ENCODE measurements around the gene TUBA4B.

The TUBA4B gene

GRCh38 chr2:219206328-219207133, 46.5 kb upstream of the TUBA4B start, which contains the start of gene ZFAND2B:
ZFAND2B (plus strand) TSS chr2:219206782; CDS start chr2:219206988, 206 bp downstream.
- ChIA-PET POLR2A (interaction anchor here (0.7 to 2.4 kb wide), 16 partner anchors 8 to 88 kb away, joined by 3 to 25 read pairs (median 4); partner anchors contain the start of genes ABCB6, CNPPD1, DNAJB2 and GLB1L), CTCF (interaction anchor here (1.0 kb wide), 1 partner anchor 88 kb away, joined by 3 read pairs; no protein-coding TSS in a partner anchor)
- TF ChIP-seq FOXA1 (IDR thresholded peaks at IDR 0.05) (no peak), HDGF (IDR thresholded peaks at IDR 0.05; ENCODE audit: borderline replicate concordance) (0 out of 2 replicates have a peak, but pooled peaks have one; percentile 46), NFRKB (IDR thresholded peaks at IDR 0.05) (no peak), PKNOX1 (IDR thresholded peaks at IDR 0.05) (peak; percentile 32; the same call in 1 of the 2 replicates), BHLHE40 (IDR thresholded peaks at IDR 0.05; ENCODE audit: borderline replicate concordance) (no peak), L3MBTL2 (conservative IDR thresholded peaks at IDR 0.05) (peak; percentile 65), FOXK2 (IDR thresholded peaks at IDR 0.05) (no peak), TARDBP (IDR thresholded peaks at IDR 0.05) (no peak), ELF4 (IDR thresholded peaks at IDR 0.05) (0 out of 2 replicates have a peak, but pooled peaks have one; percentile 16), ZNF384 (IDR thresholded peaks at IDR 0.05) (no peak), LEF1 (IDR thresholded peaks at IDR 0.05; ENCODE audit: borderline replicate concordance) (no peak), SUZ12 (IDR thresholded peaks at IDR 0.05) (no peak), CTBP1 (IDR thresholded peaks at IDR 0.05; ENCODE audit: borderline replicate concordance) (no peak), SP1 (IDR thresholded peaks at IDR 0.05) (no peak), ARNT (IDR thresholded peaks at IDR 0.05) (no peak), FOXM1 (IDR thresholded peaks at IDR 0.05; ENCODE audit: borderline replicate concordance) (no peak)
- DNase-seq (ENCODE audit: extremely low spot score), result peak; percentile 98

GRCh38 chr2:219207134-219207883, 45.7 kb upstream of the TUBA4B start:
- no peak for DNase-seq (ENCODE audit: extremely low spot score)
- POLR2A ChIA-PET, result interaction anchor here (0.7 to 2.4 kb wide), 9 partner anchors 9 to 86 kb away, joined by 3 to 25 read pairs (median 5); partner anchors contain the start of genes ABCB6, CNPPD1 and DNAJB2
- CTCF ChIA-PET, result interaction anchor here (1.1 kb wide), 1 partner anchor 31 kb away, joined by 3 read pairs; the partner anchor contains the start of gene CNPPD1
- no peak for TF ChIP-seq FOXA1 (IDR thresholded peaks at IDR 0.05)
- no peak for TF ChIP-seq FOXM1 (IDR thresholded peaks at IDR 0.05; ENCODE audit: borderline replicate concordance)
- TF ChIP-seq HDGF (IDR thresholded peaks at IDR 0.05; ENCODE audit: borderline replicate concordance), result no peak
- TF ChIP-seq TARDBP (IDR thresholded peaks at IDR 0.05), result no peak
- TF ChIP-seq LEF1 (IDR thresholded peaks at IDR 0.05; ENCODE audit: borderline replicate concordance), result no peak
- TF ChIP-seq CTBP1 (IDR thresholded peaks at IDR 0.05; ENCODE audit: borderline replicate concordance), result no peak
- no peak for TF ChIP-seq ZNF384 (IDR thresholded peaks at IDR 0.05)
- no peak for TF ChIP-seq BHLHE40 (IDR thresholded peaks at IDR 0.05; ENCODE audit: borderline replicate concordance)
- TF ChIP-seq SUZ12 (IDR thresholded peaks at IDR 0.05), result no peak
- no peak for TF ChIP-seq PKNOX1 (IDR thresholded peaks at IDR 0.05)
- no peak for TF ChIP-seq NFRKB (IDR thresholded peaks at IDR 0.05)
- no peak for TF ChIP-seq ARNT (IDR thresholded peaks at IDR 0.05)
- TF ChIP-seq ELF4 (IDR thresholded peaks at IDR 0.05), result no peak
- no peak for TF ChIP-seq FOXK2 (IDR thresholded peaks at IDR 0.05)
- TF ChIP-seq L3MBTL2 (conservative IDR thresholded peaks at IDR 0.05), result no peak
- no peak for TF ChIP-seq SP1 (IDR thresholded peaks at IDR 0.05)

GRCh38 chr2:219207884-219208740, 44.9 kb upstream of the TUBA4B start:
- TF ChIP-seq SUZ12 (IDR thresholded peaks at IDR 0.05) (no peak), ELF4 (IDR thresholded peaks at IDR 0.05) (no peak), TARDBP (IDR thresholded peaks at IDR 0.05) (no peak), NFRKB (IDR thresholded peaks at IDR 0.05) (no peak), LEF1 (IDR thresholded peaks at IDR 0.05; ENCODE audit: borderline replicate concordance) (no peak), FOXA1 (IDR thresholded peaks at IDR 0.05) (no peak), BHLHE40 (IDR thresholded peaks at IDR 0.05; ENCODE audit: borderline replicate concordance) (no peak), ARNT (IDR thresholded peaks at IDR 0.05) (no peak), FOXK2 (IDR thresholded peaks at IDR 0.05) (no peak)
- DNase-seq (ENCODE audit: extremely low spot score), result no peak
- POLR2A ChIA-PET, result interaction anchor here (1.4 to 2.0 kb wide), 4 partner anchors 11 to 71 kb away, joined by 3 to 7 read pairs (median 5); partner anchors contain the start of genes CNPPD1 and DNAJB2
- CTCF ChIA-PET, result interaction anchor here (0.8 to 1.1 kb wide), 2 partner anchors 32 to 89 kb away, joined by 3 read pairs; partner anchors contain the start of gene CNPPD1

GRCh38 chr2:219209236-219210195, 43.5 kb upstream of the TUBA4B start:
- POLR2A ChIA-PET, result interaction anchor here (2.0 kb wide), 1 partner anchor 33 kb away, joined by 5 read pairs; the partner anchor contains the start of gene CNPPD1
- DNase-seq (ENCODE audit: extremely low spot score), result no peak
- CTCF ChIA-PET, result no interaction called here
- TF ChIP-seq ELF4 (IDR thresholded peaks at IDR 0.05) (no peak), SP1 (IDR thresholded peaks at IDR 0.05) (no peak), SUZ12 (IDR thresholded peaks at IDR 0.05) (no peak), NFRKB (IDR thresholded peaks at IDR 0.05) (no peak), ZNF384 (IDR thresholded peaks at IDR 0.05) (no peak), L3MBTL2 (conservative IDR thresholded peaks at IDR 0.05) (no peak), PKNOX1 (IDR thresholded peaks at IDR 0.05) (no peak), FOXK2 (IDR thresholded peaks at IDR 0.05) (no peak), CTBP1 (IDR thresholded peaks at IDR 0.05; ENCODE audit: borderline replicate concordance) (no peak), LEF1 (IDR thresholded peaks at IDR 0.05; ENCODE audit: borderline replicate concordance) (no peak), TARDBP (IDR thresholded peaks at IDR 0.05) (no peak), HDGF (IDR thresholded peaks at IDR 0.05; ENCODE audit: borderline replicate concordance) (no peak), ARNT (IDR thresholded peaks at IDR 0.05) (no peak), FOXA1 (IDR thresholded peaks at IDR 0.05) (no peak), BHLHE40 (IDR thresholded peaks at IDR 0.05; ENCODE audit: borderline replicate concordance) (no peak), FOXM1 (IDR thresholded peaks at IDR 0.05; ENCODE audit: borderline replicate concordance) (no peak)
